ENCODE measurements around the gene TCF4. TPM values are rescaled to one million over a fixed set of nuclear protein-coding genes. Genes with fewer than 3 reads are reported as not detected.
A peak's percentile ranks its signal among the peaks of the same experiment; 100 is the strongest.

TCF4 gene
- total RNA-seq, 8 experiments from 2014 or later: 21.1 to 102 (median 47.2) TPM

GRCh38 chr18:55582325-55582724 is 5.7 kb downstream of the TCF4 start:
- WGBS, 10 experiments: 0 to 100% (median 8%) methylated on average over 1 of the region's 1 CpG; no CpG with 5 or more reads in 4 of the 10 experiments
- in situ Hi-C loops (cut with MboI; ENCODE audit: low pct_unique_long_range_greater_than_20kb in 2 of 9, low sequenced_read_pairs in 9 of 9, unreplicated experiment in 9 of 9): loop anchor here in 2 of 9 experiments (25.0 kb wide), 1 partner anchor 170 kb away; no protein-coding TSS in a partner anchor
- no peak for ATAC-seq (replicated peaks in 6 of 8)
- Histone ChIP-seq H3K4me3 (no peak overlapping the region), H3K4me1 (replicated peaks in 1 of 2) (peaks cover 17 to 46% of the 10 kb centered on the region in 2 donors), H3K27ac (no peak overlapping the region)

- Histone ChIP-seq H3K27ac (no peak overlapping the region), H3K4me3 (no peak overlapping the region), H3K4me1 (replicated peaks in 1 of 2) (peaks cover 17 to 36% of the 10 kb centered on the region in 2 donors)
- ATAC-seq (replicated peaks in 6 of 8): no peak
- in situ Hi-C loops (cut with MboI; ENCODE audit: low pct_unique_long_range_greater_than_20kb in 2 of 9, low sequenced_read_pairs in 9 of 9, unreplicated experiment in 9 of 9): loop anchor here in 2 of 9 experiments (25.0 kb wide), 1 partner anchor 167 kb away; no protein-coding TSS in a partner anchor
- 31 to 100% (median 60%) methylated on average over 1 to 4 of the region's 4 CpGs for WGBS, 10 experiments
Measured at GRCh38 chr18:55579501-55580270, 8.3 kb downstream of the TCF4 start.

- 37 to 90% (median 61%) methylated on average over 1 to 6 of the region's 6 CpGs for WGBS, 10 experiments
- ATAC-seq (replicated peaks in 6 of 8): no peak
- in situ Hi-C loops (cut with MboI; ENCODE audit: low pct_unique_long_range_greater_than_20kb in 2 of 9, low sequenced_read_pairs in 9 of 9, unreplicated experiment in 9 of 9): loop anchor here in 2 of 9 experiments (25.0 kb wide), 1 partner anchor 166 kb away; no protein-coding TSS in a partner anchor
- Histone ChIP-seq H3K4me1 (replicated peaks in 1 of 2) (peaks cover 14 to 19% of the 10 kb centered on the region in 2 donors), H3K27ac (no peak overlapping the region), H3K4me3 (no peak overlapping the region)
Measured at GRCh38 chr18:55577812-55578539, 10.0 kb downstream of the TCF4 start.

- in situ Hi-C loops (cut with MboI; ENCODE audit: low pct_unique_long_range_greater_than_20kb in 2 of 9, low sequenced_read_pairs in 9 of 9, unreplicated experiment in 9 of 9): loop anchor here in 2 of 9 experiments (25.0 kb wide), 1 partner anchor 164 kb away; no protein-coding TSS in a partner anchor
- 0 to 100% (median 95%) methylated on average over 1 to 3 of the region's 3 CpGs for WGBS, 10 experiments
- H3K27ac ChIP-seq: no peak overlapping the region
- ATAC-seq (replicated peaks in 6 of 8): no peak
- no peaks in the 10 kb centered on the region for H3K4me1 ChIP-seq (replicated peaks in 1 of 2)
- H3K4me3 ChIP-seq: no peak overlapping the region
Measured at GRCh38 chr18:55576001-55576400, 12.0 kb downstream of the TCF4 start.

- WGBS, 10 experiments: 44 to 100% (median 76%) methylated on average over 1 of the region's 1 CpG
- in situ Hi-C loops (cut with MboI; ENCODE audit: low pct_unique_long_range_greater_than_20kb in 2 of 9, low sequenced_read_pairs in 9 of 9, unreplicated experiment in 9 of 9): loop anchor here in 2 of 9 experiments (25.0 kb wide), 1 partner anchor 163 kb away; no protein-coding TSS in a partner anchor
- H3K4me3 ChIP-seq: no peak overlapping the region
- H3K27ac ChIP-seq: no peak overlapping the region
- H3K4me1 ChIP-seq (replicated peaks in 1 of 2): no peaks in the 10 kb centered on the region
- no peak for ATAC-seq (replicated peaks in 6 of 8)
Measured at GRCh38 chr18:55575066-55575465, 12.9 kb downstream of the TCF4 start.

GRCh38 chr18:55573386-55573785 is 14.6 kb downstream of the TCF4 start:
- Histone ChIP-seq H3K4me3 (no peak overlapping the region), H3K27ac (no peak overlapping the region), H3K4me1 (replicated peaks in 1 of 2) (no peaks in the 10 kb centered on the region)
- no peak for ATAC-seq (replicated peaks in 6 of 8)
- in situ Hi-C loops (cut with MboI; ENCODE audit: low pct_unique_long_range_greater_than_20kb in 2 of 9, low sequenced_read_pairs in 9 of 9, unreplicated experiment in 9 of 9): no loop called here
- 50 to 100% (median 97%) methylated on average over 1 to 2 of the region's 2 CpGs; no CpG with 5 or more reads in 6 of the 10 experiments for WGBS, 10 experiments

- ATAC-seq (replicated peaks in 6 of 8): no peak
- in situ Hi-C loops (cut with MboI; ENCODE audit: low pct_unique_long_range_greater_than_20kb in 2 of 9, low sequenced_read_pairs in 9 of 9, unreplicated experiment in 9 of 9): no loop called here
- no peak overlapping the region for H3K27ac ChIP-seq
Measured at GRCh38 chr18:55570966-55571365, 17.0 kb downstream of the TCF4 start.

GRCh38 chr18:55566456-55566935 is 21.5 kb downstream of the TCF4 start:
- ATAC-seq (replicated peaks in 6 of 8): no peak

More at GRCh38 chr18:55570966-55571365, 17.0 kb downstream of the TCF4 start:
- H3K4me3 ChIP-seq: no peak overlapping the region
- no peaks in the 10 kb centered on the region for H3K4me1 ChIP-seq (replicated peaks in 1 of 2)

GRCh38 chr18:55559739-55560138 is 28.3 kb downstream of the TCF4 start:
- WGBS, 10 experiments: 32 to 100% (median 100%) methylated on average over 1 to 2 of the region's 2 CpGs
- H3K4me3 ChIP-seq: no peak overlapping the region
- no peak overlapping the region for H3K27ac ChIP-seq
- H3K4me1 ChIP-seq (replicated peaks in 1 of 2): no peaks in the 10 kb centered on the region
- in situ Hi-C loops (cut with MboI; ENCODE audit: low pct_unique_long_range_greater_than_20kb in 2 of 9, low sequenced_read_pairs in 9 of 9, unreplicated experiment in 9 of 9): no loop called here
- no peak for ATAC-seq (replicated peaks in 6 of 8)

More at GRCh38 chr18:55566456-55566935, 21.5 kb downstream of the TCF4 start:
- WGBS, 10 experiments: 73 to 100% (median 96%) methylated on average over 1 to 2 of the region's 2 CpGs
- Histone ChIP-seq H3K27ac (no peak overlapping the region), H3K4me1 (replicated peaks in 1 of 2) (no peaks in the 10 kb centered on the region), H3K4me3 (no peak overlapping the region)
- in situ Hi-C loops (cut with MboI; ENCODE audit: low pct_unique_long_range_greater_than_20kb in 2 of 9, low sequenced_read_pairs in 9 of 9, unreplicated experiment in 9 of 9): no loop called here

- 83 to 100% (median 94%) methylated on average over 1 of the region's 1 CpG; no CpG with 5 or more reads in 6 of the 10 experiments for WGBS, 10 experiments
- Histone ChIP-seq H3K4me3 (no peak overlapping the region), H3K27ac (no peak overlapping the region), H3K4me1 (replicated peaks in 1 of 2) (no peaks in the 10 kb centered on the region)
- in situ Hi-C loops (cut with MboI; ENCODE audit: low pct_unique_long_range_greater_than_20kb in 2 of 9, low sequenced_read_pairs in 9 of 9, unreplicated experiment in 9 of 9): no loop called here
- ATAC-seq (replicated peaks in 6 of 8): no peak
Measured at GRCh38 chr18:55557211-55557610, 30.8 kb downstream of the TCF4 start.

- in situ Hi-C loops (cut with MboI; ENCODE audit: low pct_unique_long_range_greater_than_20kb in 2 of 9, low sequenced_read_pairs in 9 of 9, unreplicated experiment in 9 of 9): no loop called here
- no peak overlapping the region for H3K4me3 ChIP-seq
- ATAC-seq (replicated peaks in 6 of 8): peak in 3 of 8 experiments; percentile 15 to 93 (median 38)
- 8 to 95% (median 71%) methylated on average over 1 to 4 of the region's 4 CpGs; no CpG with 5 or more reads in 1 of the 10 experiments for WGBS, 10 experiments
- H3K4me1 ChIP-seq (replicated peaks in 1 of 2): no peaks in the 10 kb centered on the region
- no peak overlapping the region for H3K27ac ChIP-seq
Measured at GRCh38 chr18:55555395-55556027, 32.5 kb downstream of the TCF4 start.

GRCh38 chr18:55552526-55553189 is 35.3 kb downstream of the TCF4 start:
- Histone ChIP-seq H3K4me3 (no peak overlapping the region), H3K4me1 (replicated peaks in 1 of 2) (peaks cover 10 to 11% of the 10 kb centered on the region in 2 donors), H3K27ac (no peak overlapping the region)
- WGBS, 10 experiments: 82 to 100% (median 94%) methylated on average over 3 to 11 of the region's 11 CpGs
- ATAC-seq (replicated peaks in 6 of 8): no peak
- in situ Hi-C loops (cut with MboI; ENCODE audit: low pct_unique_long_range_greater_than_20kb in 2 of 9, low sequenced_read_pairs in 9 of 9, unreplicated experiment in 9 of 9): no loop called here
